Nephron progenitor cell (in vitro differentiated cells): ENCODE data around the gene RWDD1.

Source experiments
- DNase-seq: peaks from one replicate; pipeline ENCODE4 v3.0.0; 2021
- H3K27ac Mint-ChIP-seq: 2 replicates; pipeline ENCODE4 v1.8.0; 2021; ENCODE audit warnings: mild to moderate bottlenecking, moderate library complexity, mixed read lengths
- H3K27me3 Mint-ChIP-seq: 2 replicates; pipeline ENCODE4 v1.8.0; 2021; ENCODE audit warnings: mild to moderate bottlenecking, low read depth, mixed read lengths; ENCODE audit not compliant: poor library complexity
- H3K36me3 Mint-ChIP-seq: 2 replicates; pipeline ENCODE4 v1.8.0; 2021; ENCODE audit warnings: low read depth, mixed read lengths
- H3K4me1 Mint-ChIP-seq: 2 replicates; pipeline ENCODE4 v1.8.0; 2021; ENCODE audit warnings: mixed read lengths
- H3K4me3 Mint-ChIP-seq: 2 replicates; pipeline ENCODE4 v1.8.0; 2021; ENCODE audit warnings: mild to moderate bottlenecking, moderate library complexity, mixed read lengths
- H3K9me3 Mint-ChIP-seq: 2 replicates; pipeline ENCODE4 v1.8.0; 2021; ENCODE audit warnings: mild to moderate bottlenecking, moderate library complexity, mixed read lengths
- TF ChIP-seq, protein P1 (sequence below): fragments of 200-600 bp; sonication (generic); IDR thresholded peaks from 2 replicates; pipeline ENCODE4 v1.5.0; 2021; ENCODE audit warnings: antibody characterized with exemption

Gene RWDD1

DNA sequence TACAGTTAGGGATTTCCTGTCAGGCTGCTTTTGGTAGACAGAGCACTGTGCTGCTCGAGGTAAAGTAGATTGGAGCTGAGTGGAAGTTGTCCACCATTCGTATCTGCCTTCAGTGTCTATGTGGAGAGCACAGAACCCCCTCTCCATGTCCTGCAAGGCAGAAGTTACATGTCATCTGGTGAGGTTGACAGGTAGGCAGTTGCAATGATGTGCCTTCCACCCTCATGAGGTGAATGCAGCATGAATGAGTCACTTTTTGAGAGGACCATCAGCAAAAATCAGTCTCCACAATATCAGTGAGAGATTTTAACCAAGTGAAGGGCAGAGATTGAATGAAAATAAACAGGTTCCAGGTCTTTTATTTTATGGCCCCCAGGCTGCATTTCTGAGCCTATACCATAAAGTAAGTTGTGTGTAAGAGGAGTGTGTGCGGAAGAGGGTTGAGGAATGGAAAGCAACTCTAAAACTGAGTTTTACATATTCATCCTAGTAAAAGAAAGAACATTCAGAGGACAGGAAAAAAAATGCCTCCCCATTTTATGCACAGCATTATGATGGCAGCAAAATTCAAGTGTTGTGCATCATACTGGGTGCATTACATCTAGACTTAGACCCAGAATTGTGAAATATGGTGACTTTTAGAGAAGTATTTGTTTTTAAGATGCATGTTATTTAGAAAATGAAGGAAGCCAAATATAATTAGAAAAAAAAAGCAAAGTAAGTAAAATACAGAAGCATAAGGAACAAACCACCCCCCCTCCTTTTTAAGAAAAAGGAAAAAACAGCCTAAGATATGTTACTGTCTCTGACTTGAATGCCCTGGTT is 41.6 kb upstream of the RWDD1 start:
- Mint-ChIP-seq H3K9me3 (no peaks in the 10 kb centered on the region), H3K36me3 (no peaks in the 10 kb centered on the region), H3K4me3 (no peak overlapping the region), H3K4me1 (peaks cover 49% of the 10 kb centered on the region), H3K27ac (no peak overlapping the region), H3K27me3 (no peaks in the 10 kb centered on the region)
- TF ChIP-seq, protein P1, sequence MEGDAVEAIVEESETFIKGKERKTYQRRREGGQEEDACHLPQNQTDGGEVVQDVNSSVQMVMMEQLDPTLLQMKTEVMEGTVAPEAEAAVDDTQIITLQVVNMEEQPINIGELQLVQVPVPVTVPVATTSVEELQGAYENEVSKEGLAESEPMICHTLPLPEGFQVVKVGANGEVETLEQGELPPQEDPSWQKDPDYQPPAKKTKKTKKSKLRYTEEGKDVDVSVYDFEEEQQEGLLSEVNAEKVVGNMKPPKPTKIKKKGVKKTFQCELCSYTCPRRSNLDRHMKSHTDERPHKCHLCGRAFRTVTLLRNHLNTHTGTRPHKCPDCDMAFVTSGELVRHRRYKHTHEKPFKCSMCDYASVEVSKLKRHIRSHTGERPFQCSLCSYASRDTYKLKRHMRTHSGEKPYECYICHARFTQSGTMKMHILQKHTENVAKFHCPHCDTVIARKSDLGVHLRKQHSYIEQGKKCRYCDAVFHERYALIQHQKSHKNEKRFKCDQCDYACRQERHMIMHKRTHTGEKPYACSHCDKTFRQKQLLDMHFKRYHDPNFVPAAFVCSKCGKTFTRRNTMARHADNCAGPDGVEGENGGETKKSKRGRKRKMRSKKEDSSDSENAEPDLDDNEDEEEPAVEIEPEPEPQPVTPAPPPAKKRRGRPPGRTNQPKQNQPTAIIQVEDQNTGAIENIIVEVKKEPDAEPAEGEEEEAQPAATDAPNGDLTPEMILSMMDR = no peak
- no peak for DNase-seq

- H3K27me3 Mint-ChIP-seq = no peaks in the 10 kb centered on the region
- TF ChIP-seq, protein P1 = no peak
- no peak overlapping the region for H3K4me3 Mint-ChIP-seq
- peaks cover 49% of the 10 kb centered on the region for H3K4me1 Mint-ChIP-seq
- no peak overlapping the region for H3K27ac Mint-ChIP-seq
- no peak for DNase-seq
- H3K9me3 Mint-ChIP-seq = no peaks in the 10 kb centered on the region
- no peaks in the 10 kb centered on the region for H3K36me3 Mint-ChIP-seq
These were observed 40.9 kb upstream of the RWDD1 start for GRCh38 chr6:116530436-116530835.

GRCh38 chr6:116531675-116532570 is 39.4 kb upstream of the RWDD1 start:
- H3K4me1 Mint-ChIP-seq = peaks cover 46% of the 10 kb centered on the region
- H3K27me3 Mint-ChIP-seq = no peaks in the 10 kb centered on the region
- H3K9me3 Mint-ChIP-seq = no peaks in the 10 kb centered on the region
- H3K4me3 Mint-ChIP-seq = no peak overlapping the region
- DNase-seq = peak; percentile 69
- H3K36me3 Mint-ChIP-seq = no peaks in the 10 kb centered on the region
- peak overlapping the region; percentile 19 for H3K27ac Mint-ChIP-seq
- TF ChIP-seq, protein P1 = peak; percentile 66

- peaks cover 46% of the 10 kb centered on the region for H3K4me1 Mint-ChIP-seq
- no peaks in the 10 kb centered on the region for H3K36me3 Mint-ChIP-seq
- DNase-seq = no peak
- peaks cover 3% of the 10 kb centered on the region for H3K27me3 Mint-ChIP-seq
- TF ChIP-seq, protein P1 = no peak
- no peak overlapping the region for H3K4me3 Mint-ChIP-seq
- H3K9me3 Mint-ChIP-seq = no peaks in the 10 kb centered on the region
- H3K27ac Mint-ChIP-seq = no peak overlapping the region
These were observed 37.9 kb upstream of the RWDD1 start for GRCh38 chr6:116533233-116533957.

DNA sequence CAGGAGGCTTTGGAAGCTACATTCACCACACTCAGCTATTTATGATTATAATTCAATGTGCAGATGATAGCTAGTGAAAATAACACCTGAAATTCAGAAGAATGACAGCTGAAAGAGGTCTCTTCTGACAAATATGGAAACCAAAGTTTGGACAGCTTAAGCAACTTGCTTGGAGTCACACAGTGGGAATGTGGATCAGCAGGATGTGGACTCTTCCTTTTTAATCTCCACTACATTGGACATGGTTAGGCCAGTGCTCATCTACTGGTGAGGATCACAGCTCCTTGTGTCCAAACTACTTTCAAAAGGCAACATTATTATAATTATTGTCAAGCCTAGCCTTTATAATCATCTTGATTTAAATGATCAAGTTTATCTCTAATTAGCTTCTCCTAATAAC is 36.2 kb upstream of the RWDD1 start:
- Mint-ChIP-seq H3K4me3 (no peak overlapping the region), H3K4me1 (peaks cover 32% of the 10 kb centered on the region), H3K27me3 (peaks cover 6% of the 10 kb centered on the region), H3K9me3 (no peaks in the 10 kb centered on the region), H3K36me3 (no peaks in the 10 kb centered on the region), H3K27ac (no peak overlapping the region)
- DNase-seq = no peak
- TF ChIP-seq, protein P1 = no peak
